HCT116 (cell line): ENCODE data around the gene SIGLEC11. TPM values are rescaled to one million over a fixed set of nuclear protein-coding genes. Genes with fewer than 3 reads are reported as not detected.

Experiments used
- ATAC-seq: fragments of 200-7000 bp; cut with Tn5 transposase; 2 replicates; pipeline ENCODE4 v1.9.1; 2020; ENCODE audit warnings: mild to moderate bottlenecking, moderate library complexity
- BruUV-seq: library from RNA; stranded (reverse); fragments of 400-500 nt; replicated peaks from 2 replicates; lab custom pipeline; 2021; lab: Mats Ljungman, UMichigan
- CTCF ChIA-PET: fragments of 300-600 bp; sonication (Branson Sonifier 250); formaldehyde crosslinking; loops from one replicate; lab custom pipeline; 2021; ENCODE audit warnings: antibody characterized with exemption; lab: Charles Lee
- POLR2A ChIA-PET: fragments of 300-600, 350-600 bp; sonication (Branson Sonifier 250); formaldehyde crosslinking; loops from one replicate; lab custom pipeline; 2021; ENCODE audit warnings: antibody characterized with exemption; lab: Charles Lee
- RAD21 ChIA-PET, 2 experiments: fragments of 300-600 bp; sonication (Branson Sonifier 250); formaldehyde crosslinking; loops; one replicate each; lab custom pipeline; 2023; ENCODE audit warnings: low total read pairs in 2 of 2; ENCODE audit not compliant: uncharacterized antibody in 2 of 2, unreplicated experiment in 2 of 2, low non-redundant PET in 1 of 2; lab: Charles Lee
- DNase-seq: peaks from one replicate; pipeline ENCODE4 v3.0.0-alpha.2; 2010; ENCODE audit warnings: low read depth, low spot score
- H2AFZ ChIP-seq: fragments of 200-600 bp; shearing (Covaris generic), sonication (generic); 2 replicates; pipeline ENCODE4 v1.6.1; 2017; ENCODE audit warnings: low read depth, mixed run types, mixed read lengths, antibody characterized with exemption, low read length; ENCODE audit not compliant: poor library complexity, severe bottlenecking
- H3K27ac ChIP-seq: 2 replicates; pipeline ENCODE4 v1.5.1; 2012; ENCODE audit warnings: low read depth, low read length
- H3K27me3 ChIP-seq: fragments of 200-600 bp; sonication (generic); 2 replicates; pipeline ENCODE4 v1.6.1; 2016; ENCODE audit warnings: mixed run types, low read length, mixed read lengths; ENCODE audit not compliant: insufficient read depth
- H3K36me3 ChIP-seq, 2 experiments: fragments of 200-500 bp in 1 of 2; fragments of 200-600 bp in 1 of 2; sonication (Bioruptor generic) in 1 of 2; sonication (generic) in 1 of 2; 2 replicates each; pipeline versions ENCODE4 v1.5.1 to v1.6.1; 2014 to 2016; ENCODE audit warnings: low read length in 2 of 2, inconsistent platforms in 1 of 2, mixed read lengths in 1 of 2, mixed run types in 1 of 2; ENCODE audit not compliant: insufficient read depth in 2 of 2, control insufficient read depth in 1 of 2
- H3K4me1 ChIP-seq, 2 experiments: fragments of 200-600 bp in 1 of 2; sonication (generic) in 1 of 2; 2 replicates each; pipeline versions ENCODE4 v1.5.1 to v1.6.1; 2012 to 2017; ENCODE audit warnings: low read length in 2 of 2, inconsistent platforms in 1 of 2, mild to moderate bottlenecking in 1 of 2, mixed read lengths in 1 of 2, mixed run types in 1 of 2, moderate library complexity in 1 of 2; ENCODE audit not compliant: insufficient read depth in 2 of 2, control insufficient read depth in 1 of 2
- H3K4me2 ChIP-seq: fragments of 200-600 bp; sonication (generic); 2 replicates; pipeline ENCODE4 v1.6.1; 2017; ENCODE audit warnings: mixed run types, low read length, mixed read lengths
- H3K4me3 ChIP-seq, 2 experiments: fragments of 200-600 bp in 1 of 2; sonication (generic) in 1 of 2; replicated peaks in 1 of 2; 2 replicates each; pipeline ENCODE4 v1.5.1; 2011 to 2016; ENCODE audit warnings: low read length in 2 of 2, control low read depth in 1 of 2, low read depth in 1 of 2, mild to moderate bottlenecking in 1 of 2, mixed read lengths in 1 of 2, mixed run types in 1 of 2
- H3K79me2 ChIP-seq: fragments of 200-600 bp; sonication (generic); 2 replicates; pipeline ENCODE4 v1.6.1; 2017; ENCODE audit warnings: mild to moderate bottlenecking, mixed run types, low read length, moderate library complexity, mixed read lengths; ENCODE audit not compliant: insufficient read depth
- H3K9ac ChIP-seq: fragments of 200-600 bp; sonication (generic); 2 replicates; pipeline ENCODE4 v1.6.1; 2016; ENCODE audit warnings: low read length, mixed read lengths
- H3K9me2 ChIP-seq: fragments of 200-600 bp; sonication (generic), shearing (Covaris generic); 2 replicates; pipeline ENCODE4 v1.6.1; 2017; ENCODE audit warnings: mixed run types, mild to moderate bottlenecking, moderate library complexity; ENCODE audit not compliant: insufficient read depth
- H3K9me3 ChIP-seq, 2 experiments: fragments of 200-500 bp in 1 of 2; fragments of 200-600 bp in 1 of 2; sonication (Bioruptor generic) in 1 of 2; sonication (generic) in 1 of 2; 2 replicates each; pipeline ENCODE4 v1.6.1; 2014 to 2017; ENCODE audit warnings: low read length in 2 of 2, mixed read lengths in 2 of 2, inconsistent platforms in 1 of 2, low read depth in 1 of 2, mild to moderate bottlenecking in 1 of 2, mixed run types in 1 of 2, moderate library complexity in 1 of 2; ENCODE audit not compliant: control insufficient read depth in 1 of 2, insufficient read depth in 1 of 2
- H4K20me1 ChIP-seq: fragments of 200-600 bp; sonication (generic), shearing (Covaris generic); 2 replicates; pipeline ENCODE4 v1.6.1; 2017; ENCODE audit warnings: mixed run types, mild to moderate bottlenecking, moderate library complexity; ENCODE audit not compliant: insufficient read depth
- ATF3 ChIP-seq: IDR thresholded peaks from 2 replicates; pipeline ENCODE4 v1.6.1; 2012
- CTCF ChIP-seq, 3 experiments: fragments of 200-600 bp in 1 of 3; sonication (generic) in 1 of 3; IDR thresholded peaks in 2 of 3; conservative IDR thresholded peaks in 1 of 3; 2 replicates each; pipeline ENCODE4 v1.5.1; 2012 to 2017; ENCODE audit warnings: low read depth in 2 of 3, low read length in 2 of 3, antibody characterized with exemption in 1 of 3, borderline replicate concordance in 1 of 3, control low read depth in 1 of 3, mild to moderate bottlenecking in 1 of 3, mixed read lengths in 1 of 3, mixed run types in 1 of 3, moderate library complexity in 1 of 3; ENCODE audit not compliant: insufficient read depth in 1 of 3
- FOSL1 ChIP-seq: IDR thresholded peaks from 2 replicates; pipeline ENCODE4 v1.6.1; 2012; ENCODE audit warnings: low read depth
- REST ChIP-seq: IDR thresholded peaks from 2 replicates; pipeline ENCODE4 v1.6.1; 2012; ENCODE audit warnings: low read depth
- SIN3A ChIP-seq: IDR thresholded peaks from 2 replicates; pipeline ENCODE4 v1.6.1; 2012; ENCODE audit warnings: low read depth
- ZFX ChIP-seq: fragments of 450-650 bp; IDR thresholded peaks from 2 replicates; pipeline ENCODE4 v1.6.1; 2017
- intact Hi-C: fragments of 100-400 bp; cut with micrococcal nuclease; formaldehyde crosslinking; loops from 2 replicates; pipeline ENCODE4 v1.10.0; 2022
- total RNA-seq: library from RNA; stranded (reverse); gene quantifications from one replicate; pipeline ENCODE4 v1.2.1, GENCODE V29; 2021; ENCODE audit not compliant: unreplicated experiment

SIGLEC11 gene
- total RNA-seq, 1 experiment from 2014 or later, result not detected

DNA sequence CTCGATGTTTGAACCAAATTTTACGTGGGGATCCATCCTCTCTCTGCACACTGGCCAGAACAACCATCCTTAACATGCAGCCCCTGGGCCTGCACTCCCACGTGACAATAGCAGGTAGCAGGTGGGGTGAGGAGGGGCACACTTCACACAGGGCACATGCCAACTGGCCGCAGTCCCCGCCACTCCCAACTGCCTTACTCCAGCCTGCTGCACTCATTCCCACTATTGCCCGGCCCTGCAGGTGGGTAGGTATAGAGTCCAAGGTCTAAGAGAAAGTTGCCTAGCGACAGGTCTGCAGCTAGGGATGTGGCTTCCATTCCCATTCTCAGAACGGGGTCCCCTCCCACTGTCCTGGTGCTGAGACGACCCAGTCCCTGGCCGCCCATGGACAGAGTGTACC is 46.2 kb upstream of the SIGLEC11 start (continued):
- TF ChIP-seq ATF3 (no peak), SIN3A (no peak), FOSL1 (no peak), ZFX (no peak), REST (no peak), CTCF (IDR thresholded peaks at IDR 0.05 in 2 of 3, conservative IDR thresholded peaks at IDR 0.05 in 1 of 3; ENCODE audit: borderline replicate concordance in 1 of 3, insufficient read depth in 1 of 3, low read depth in 2 of 3, low read length in 2 of 3) (no peak)

DNA sequence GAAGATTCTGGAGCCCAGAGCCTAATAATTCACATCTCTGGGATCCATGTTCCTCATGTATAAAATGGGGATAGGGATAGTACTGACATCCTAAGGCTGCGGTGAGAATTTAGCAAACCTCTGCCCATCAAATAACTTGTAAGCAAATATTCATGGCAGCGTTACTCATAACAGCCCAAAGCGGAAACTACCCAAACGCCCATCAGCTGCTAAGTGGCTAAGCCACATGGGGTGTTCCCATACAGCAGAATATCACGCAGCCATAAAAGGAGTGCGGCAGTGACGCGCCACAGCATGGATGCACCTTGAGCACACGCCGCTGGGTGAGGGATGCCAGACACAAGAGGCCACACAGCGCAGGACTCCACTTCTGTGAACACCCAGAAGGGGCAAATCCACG is 44.5 kb upstream of the SIGLEC11 start:
- H3K4me1 ChIP-seq, result peaks cover 26 to 33% of the 10 kb centered on the region in 2 experiments
- no peak overlapping the region for H3K9ac ChIP-seq
- H3K4me3 ChIP-seq, result no peak overlapping the region
- TF ChIP-seq REST (no peak), SIN3A (no peak)
- H3K9me3 ChIP-seq, result no peaks in the 10 kb centered on the region
- no peak overlapping the region for H2AFZ ChIP-seq
- ChIA-PET RAD21 (no interaction called here), POLR2A (no interaction called here), CTCF (no interaction called here)
- ATAC-seq (no peak), DNase-seq (no peak)
- H3K4me2 ChIP-seq, result no peak overlapping the region
- H4K20me1 ChIP-seq, result 0 out of 2 replicates have a peak, but pooled peaks cover 4% of the 10 kb centered on the region
- H3K36me3 ChIP-seq, result peaks cover 12 to 23% of the 10 kb centered on the region in 2 experiments; a peak in 3 of 4 replicates
- BruUV-seq, result TSS peak; percentile 8
- H3K27me3 ChIP-seq, result no peaks in the 10 kb centered on the region
- peaks cover 6% of the 10 kb centered on the region; the same call in 1 of the 2 replicates for H3K79me2 ChIP-seq
- peak overlapping the region; percentile 100 for H3K27ac ChIP-seq
- no peaks in the 10 kb centered on the region for H3K9me2 ChIP-seq
- intact Hi-C loops, result no loop called here
